ENCODE data around the gene IER5L. TPM values are rescaled to one million over a fixed set of nuclear protein-coding genes. Genes with fewer than 3 reads are reported as not detected.

The IER5L gene
- polyA plus RNA-seq, 1 donor (not counting 4 experiments of a cell fraction or from before 2014, with no cell fraction given): 2.1 TPM

GRCh38 chr9:129146441-129146941 is 31.6 kb downstream of the IER5L start:
- Histone ChIP-seq H3K9me1 (ENCODE audit: control insufficient read depth, extremely low read depth, insufficient read depth, low read length) (no peaks in the 10 kb centered on the region), H3K4me2 (ENCODE audit: control insufficient read depth, extremely low read depth, insufficient read depth, low read depth, low read length) (no peak overlapping the region), H3K4me3 (ENCODE audit: control insufficient read depth in 2 of 3, extremely low read depth in 1 of 3, insufficient read depth in 2 of 3, low read depth in 1 of 3, low read length in 3 of 3) (no peak overlapping the region), H3K27ac (ENCODE audit: control insufficient read depth, insufficient read depth, low read length) (no peak overlapping the region), H3K9ac (ENCODE audit: control insufficient read depth, extremely low read depth, insufficient read depth, low read length) (no peak overlapping the region), H4K20me1 (ENCODE audit: control insufficient read depth, extremely low read depth, insufficient read depth, low read length) (no peaks in the 10 kb centered on the region), H2AFZ (ENCODE audit: control insufficient read depth, low read length) (no peak overlapping the region), H3K36me3 (ENCODE audit: control insufficient read depth in 2 of 2, extremely low read depth in 1 of 2, insufficient read depth in 2 of 2, low read length in 2 of 2) (peaks cover 20 to 37% of the 10 kb centered on the region in 2 experiments), H3K27me3 (ENCODE audit: control insufficient read depth, extremely low read depth, insufficient read depth, low read length) (no peaks in the 10 kb centered on the region), H3K9me3 (ENCODE audit: control insufficient read depth, low read depth, low read length) (no peaks in the 10 kb centered on the region), H3K79me2 (ENCODE audit: control insufficient read depth, insufficient read depth, low read length) (peaks cover 6% of the 10 kb centered on the region), H3K4me1 (ENCODE audit: control insufficient read depth, extremely low read depth, insufficient read depth, low read length) (peaks cover 20% of the 10 kb centered on the region)
- FAIRE-seq (no peak), DNase-seq (ENCODE audit: low read depth, low spot score) (no peak)
- TF ChIP-seq EZH2 (IDR thresholded peaks at IDR 0.05; ENCODE audit: low read length) (no peak), CTCF (optimal IDR thresholded peaks at IDR 0.05 in 1 of 3, IDR thresholded peaks at IDR 0.05 in 1 of 3, conservative IDR thresholded peaks at IDR 0.05 in 1 of 3; ENCODE audit: extremely low read depth in 1 of 3, insufficient read depth in 2 of 3, low read length in 3 of 3) (no peak)
- dilution Hi-C loops (cut with MboI; ENCODE audit: extremely low pct_ligation_motif_present, low sequenced_read_pairs): no loop called here

GRCh38 chr9:129145841-129146292 is 32.2 kb downstream of the IER5L start:
- dilution Hi-C loops (cut with MboI; ENCODE audit: extremely low pct_ligation_motif_present, low sequenced_read_pairs): no loop called here
- H3K4me1 ChIP-seq (ENCODE audit: control insufficient read depth, extremely low read depth, insufficient read depth, low read length): peaks cover 27% of the 10 kb centered on the region
- peaks cover 18 to 37% of the 10 kb centered on the region in 2 experiments for H3K36me3 ChIP-seq (ENCODE audit: control insufficient read depth in 2 of 2, extremely low read depth in 1 of 2, insufficient read depth in 2 of 2, low read length in 2 of 2)
- no peak overlapping the region for H3K9ac ChIP-seq (ENCODE audit: control insufficient read depth, extremely low read depth, insufficient read depth, low read length)
- DNase-seq (ENCODE audit: low read depth, low spot score): no peak
- peaks cover 2% of the 10 kb centered on the region for H3K9me1 ChIP-seq (ENCODE audit: control insufficient read depth, extremely low read depth, insufficient read depth, low read length)
- H4K20me1 ChIP-seq (ENCODE audit: control insufficient read depth, extremely low read depth, insufficient read depth, low read length): no peaks in the 10 kb centered on the region
- H2AFZ ChIP-seq (ENCODE audit: control insufficient read depth, low read length): no peak overlapping the region
- peaks cover 6% of the 10 kb centered on the region for H3K79me2 ChIP-seq (ENCODE audit: control insufficient read depth, insufficient read depth, low read length)
- TF ChIP-seq CTCF (optimal IDR thresholded peaks at IDR 0.05 in 1 of 3, IDR thresholded peaks at IDR 0.05 in 1 of 3, conservative IDR thresholded peaks at IDR 0.05 in 1 of 3; ENCODE audit: extremely low read depth in 1 of 3, insufficient read depth in 2 of 3, low read length in 3 of 3): no peak
- no peaks in the 10 kb centered on the region for H3K27me3 ChIP-seq (ENCODE audit: control insufficient read depth, extremely low read depth, insufficient read depth, low read length)
- no peak overlapping the region for H3K4me3 ChIP-seq (ENCODE audit: control insufficient read depth in 2 of 3, extremely low read depth in 1 of 3, insufficient read depth in 2 of 3, low read depth in 1 of 3, low read length in 3 of 3)
- H3K27ac ChIP-seq (ENCODE audit: control insufficient read depth, insufficient read depth, low read length): no peak overlapping the region
- no peak overlapping the region for H3K4me2 ChIP-seq (ENCODE audit: control insufficient read depth, extremely low read depth, insufficient read depth, low read depth, low read length)
- no peak for FAIRE-seq
- no peaks in the 10 kb centered on the region for H3K9me3 ChIP-seq (ENCODE audit: control insufficient read depth, low read depth, low read length)
